Mesodermal cell (in vitro differentiated cells): Measurements from ENCODE around the gene NHSL2.

ENCODE experiments used
- H3K27ac ChIP-seq: 2 replicates; pipeline ENCODE4 v1.7.0; 2013; ENCODE audit warnings: mild to moderate bottlenecking, low read depth, low read length, moderate library complexity; ENCODE audit not compliant: severe bottlenecking
- H3K36me3 ChIP-seq: 2 replicates; pipeline ENCODE4 v1.7.1; 2013; ENCODE audit warnings: mild to moderate bottlenecking, low read length, moderate library complexity; ENCODE audit not compliant: control insufficient read depth, insufficient read depth
- H3K4me1 ChIP-seq: one replicate; pipeline ENCODE4 v1.7.1; 2013; ENCODE audit warnings: mild to moderate bottlenecking, low read length; ENCODE audit not compliant: insufficient read depth, control insufficient read depth, poor library complexity, severe bottlenecking
- H3K4me3 ChIP-seq: 2 replicates; pipeline ENCODE4 v1.7.0; 2013; ENCODE audit warnings: low read length, control low read depth, mild to moderate bottlenecking; ENCODE audit not compliant: insufficient read depth, poor library complexity, severe bottlenecking; ENCODE audit errors: extremely low read depth
- H3K9me3 ChIP-seq: 2 replicates; pipeline ENCODE4 v1.7.1; 2013; ENCODE audit warnings: mild to moderate bottlenecking, low read length, moderate library complexity; ENCODE audit not compliant: control insufficient read depth
- WGBS, 2 experiments: methylation state at CpG; one replicate each; pipeline ENCODE4 v1.1.5; 2013; ENCODE audit warnings: missing lambda C conversion rate in 2 of 2; ENCODE audit not compliant: insufficient coverage in 2 of 2; 5-methylcytosine and 5-hydroxymethylcytosine counted together

Gene NHSL2

DNA sequence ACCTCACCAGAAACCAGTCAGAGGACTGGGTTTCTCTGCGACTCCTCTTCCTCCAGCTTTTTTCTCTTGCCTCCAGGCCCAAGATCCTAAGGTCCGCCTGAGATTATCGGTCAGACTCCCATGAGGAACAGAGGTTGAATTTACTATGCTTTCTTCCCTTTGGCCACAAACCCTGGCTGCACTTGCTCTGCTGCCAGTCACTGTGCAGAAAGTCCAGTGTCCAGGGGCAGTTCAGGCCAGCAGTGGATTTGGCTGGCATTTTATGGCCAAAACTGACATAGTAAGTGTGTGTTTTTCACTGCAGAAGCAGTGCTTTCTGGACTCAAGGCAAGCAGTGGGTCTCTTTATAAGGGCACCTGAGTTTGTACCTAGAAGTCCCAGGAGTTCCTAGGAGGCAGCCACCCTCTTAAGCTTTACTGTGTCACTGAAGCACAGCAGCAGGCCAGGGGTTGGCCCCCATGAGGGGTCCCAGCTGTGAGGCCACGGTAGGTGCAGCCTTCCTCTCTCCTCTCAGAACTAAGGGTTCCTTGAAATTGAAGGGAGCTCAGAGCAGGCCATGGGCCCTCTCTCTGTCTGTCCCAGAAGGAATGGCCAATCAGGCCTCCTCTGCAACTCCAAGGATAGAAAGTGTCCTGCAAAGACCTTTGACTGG is 217.7 kb downstream of the NHSL2 start:
- Histone ChIP-seq H3K27ac (no peak overlapping the region), H3K36me3 (peaks cover 13% of the 10 kb centered on the region), H3K4me3 (no peak overlapping the region), H3K4me1 (peaks cover 38% of the 10 kb centered on the region), H3K9me3 (no peaks in the 10 kb centered on the region)
- WGBS, 2 experiments, result 100% methylated on average over 1 of the region's 4 CpGs; no CpG with 5 or more reads in 1 of the 2 experiments

DNA sequence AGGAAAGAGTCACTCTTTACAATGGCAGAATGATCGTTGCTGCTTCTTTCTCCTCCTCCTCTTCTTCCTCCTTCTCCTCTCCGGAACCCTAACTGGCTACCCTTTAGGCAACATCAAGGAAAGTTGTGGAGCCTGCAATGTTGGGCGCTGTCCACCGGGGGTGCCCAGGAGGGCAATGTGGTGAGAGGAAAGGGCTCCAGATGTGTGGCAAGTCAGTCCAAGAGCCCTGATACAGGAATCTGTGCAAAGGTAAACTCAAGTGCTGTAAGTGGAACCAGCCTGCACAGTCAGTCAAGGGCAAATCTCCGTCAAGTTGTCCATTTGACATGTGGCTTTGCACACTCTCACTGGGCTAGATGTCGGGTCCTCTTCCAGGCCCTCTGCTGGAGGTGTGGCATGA is 218.2 kb downstream of the NHSL2 start:
- Histone ChIP-seq H3K9me3 (no peaks in the 10 kb centered on the region), H3K36me3 (peaks cover 13% of the 10 kb centered on the region), H3K27ac (no peak overlapping the region), H3K4me3 (no peak overlapping the region), H3K4me1 (peaks cover 35% of the 10 kb centered on the region)
- 100% methylated on average over 1 of the region's 6 CpGs for WGBS, 2 experiments

DNA sequence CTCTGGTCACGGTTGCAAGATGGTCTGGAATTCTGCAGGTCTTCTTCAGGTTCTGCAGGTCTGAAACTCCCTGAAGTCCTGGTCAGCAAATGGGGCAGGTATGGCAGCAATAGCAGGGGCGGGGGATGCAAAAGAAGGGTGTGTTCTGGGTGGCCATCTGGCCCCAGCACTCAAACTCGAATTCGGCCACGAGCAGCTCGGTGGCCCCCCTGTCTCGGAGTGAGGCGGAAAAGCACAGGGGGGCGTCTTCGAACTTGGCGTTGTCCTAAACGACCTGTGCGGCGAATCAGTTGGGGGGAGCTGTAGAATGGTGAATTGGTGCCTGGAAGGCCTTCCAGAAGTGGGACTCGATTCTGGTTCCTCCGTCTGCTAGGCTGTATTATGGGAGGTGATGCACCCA is 219.0 kb downstream of the NHSL2 start:
- H3K4me1 ChIP-seq, result peaks cover 28% of the 10 kb centered on the region
- H3K4me3 ChIP-seq, result no peak overlapping the region
- H3K36me3 ChIP-seq, result peaks cover 18% of the 10 kb centered on the region
- H3K27ac ChIP-seq, result no peak overlapping the region
- H3K9me3 ChIP-seq, result no peaks in the 10 kb centered on the region
- 98 to 100% methylated on average over 1 to 15 of the region's 16 CpGs for WGBS, 2 experiments

DNA sequence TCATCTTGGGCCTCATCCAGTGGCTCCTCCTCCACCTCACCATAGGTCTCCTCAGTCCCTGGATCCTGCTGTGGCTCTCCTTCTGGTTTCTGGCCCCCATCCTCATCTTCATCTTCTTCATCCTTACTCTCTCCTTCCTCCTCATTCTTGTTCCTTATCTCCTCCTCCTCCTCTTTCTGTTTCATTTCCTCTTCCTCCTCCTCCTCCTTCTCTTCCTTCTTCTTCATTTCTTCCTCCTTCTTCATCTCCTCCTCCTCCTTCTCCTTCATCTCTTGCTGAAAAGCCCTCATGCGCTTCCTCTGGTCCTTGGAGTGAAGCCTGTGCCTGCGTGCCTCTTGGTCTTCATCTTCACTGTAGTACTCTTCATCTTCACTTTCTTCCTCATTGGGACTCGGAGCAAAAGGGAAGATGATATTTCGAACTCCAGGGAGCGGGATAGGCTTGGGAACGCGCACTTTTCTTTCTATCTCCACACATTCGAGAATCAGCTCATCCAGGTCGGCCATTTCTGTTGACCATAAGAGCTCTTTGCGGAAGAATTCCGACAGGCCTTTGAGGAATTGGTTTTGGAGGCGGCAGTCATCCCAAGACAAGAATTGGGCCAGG is 219.6 kb downstream of the NHSL2 start:
- WGBS, 2 experiments, result 69 to 83% methylated on average over 4 of the region's 12 CpGs
- Histone ChIP-seq H3K36me3 (peaks cover 24% of the 10 kb centered on the region), H3K9me3 (no peaks in the 10 kb centered on the region), H3K4me1 (peaks cover 27% of the 10 kb centered on the region), H3K4me3 (peak overlapping the region; percentile 42), H3K27ac (no peak overlapping the region)

DNA sequence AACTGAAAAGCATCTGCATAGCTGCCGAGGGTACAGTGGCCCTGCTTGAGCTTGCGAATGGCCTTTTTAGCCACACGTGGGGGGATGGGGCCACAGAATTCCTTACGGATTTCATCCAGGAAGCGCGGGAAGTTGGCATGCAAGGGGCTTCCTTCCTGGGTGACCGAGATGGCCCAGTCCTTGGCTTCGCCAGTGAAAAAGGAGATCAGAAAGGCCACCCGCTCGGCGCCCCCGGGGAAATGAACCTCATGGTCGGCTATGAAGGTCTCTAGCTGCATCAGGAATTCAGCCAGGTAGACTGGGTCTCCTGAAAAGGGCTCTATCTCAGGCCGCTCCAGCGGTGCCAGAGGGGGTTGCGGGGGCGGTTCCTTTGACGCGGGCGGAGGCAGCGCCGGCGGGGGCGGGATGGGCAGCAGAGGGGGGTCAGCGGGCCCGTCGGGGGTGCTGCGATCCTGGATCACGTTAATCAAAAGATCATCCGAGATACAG is 220.2 kb downstream of the NHSL2 start:
- peaks cover 24% of the 10 kb centered on the region for H3K36me3 ChIP-seq
- no peaks in the 10 kb centered on the region for H3K9me3 ChIP-seq
- no peak overlapping the region for H3K27ac ChIP-seq
- 14 to 28% methylated on average over 11 to 12 of the region's 30 CpGs for WGBS, 2 experiments
- peaks cover 24% of the 10 kb centered on the region for H3K4me1 ChIP-seq
- peak overlapping the region; percentile 42 for H3K4me3 ChIP-seq

DNA sequence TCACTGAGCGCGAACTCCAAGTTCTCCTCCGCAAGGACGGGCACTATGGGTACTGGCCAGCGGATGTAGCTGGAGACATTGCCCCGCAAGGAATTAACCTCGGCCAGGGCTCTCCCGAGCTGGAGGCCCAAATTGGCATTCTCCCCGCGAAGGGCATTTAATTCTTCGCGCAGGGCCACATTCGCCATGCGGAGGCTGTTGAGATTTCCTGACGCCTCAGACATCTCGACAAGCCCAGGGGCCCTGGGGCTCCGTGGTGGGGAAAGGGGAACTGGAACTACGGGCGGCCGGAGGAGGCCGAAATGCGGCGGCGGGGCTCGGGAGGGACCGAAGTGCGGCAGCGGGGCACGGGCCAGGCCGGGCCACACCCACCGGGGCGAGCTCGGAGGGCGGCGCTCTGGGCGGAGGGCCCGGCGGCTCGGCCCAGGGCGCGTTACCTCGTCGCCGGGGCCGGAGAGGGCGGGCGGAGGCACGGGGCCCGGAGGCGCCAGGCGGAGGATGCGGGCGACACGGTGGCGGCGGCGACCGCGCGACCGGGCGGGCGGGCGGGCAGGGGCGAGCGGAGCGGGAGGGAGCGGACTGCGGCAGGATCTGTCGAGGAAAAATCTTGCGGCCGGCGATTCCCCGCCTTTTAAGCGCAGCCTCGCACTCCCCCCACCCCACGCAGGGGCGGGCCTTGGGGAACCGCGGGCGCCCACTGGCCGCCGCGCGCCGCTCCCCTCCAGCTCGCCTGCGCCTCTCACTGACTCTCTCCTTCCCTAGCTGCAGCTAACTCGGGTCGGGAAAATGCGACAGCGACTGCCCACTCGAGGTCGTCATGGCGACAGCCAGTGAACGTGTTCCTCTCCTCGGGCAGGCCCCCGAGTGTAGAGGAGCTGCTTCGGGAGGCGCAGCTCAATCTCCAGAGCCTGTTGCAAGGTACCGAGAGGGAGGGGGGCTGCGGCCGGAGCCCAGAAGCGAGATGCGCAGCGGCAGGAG is 221.0 kb downstream of the NHSL2 start, which contains the start of gene RTL5:
RTL5 (minus strand) TSS at position 599 of the 978 bp plus-strand sequence.
- Histone ChIP-seq H3K36me3 (peaks cover 24% of the 10 kb centered on the region), H3K4me1 (peaks cover 19% of the 10 kb centered on the region), H3K9me3 (no peaks in the 10 kb centered on the region), H3K27ac (peak within 1 kb of the TSS; percentile 41), H3K4me3 (peak within 1 kb of the TSS; percentile 42)
- WGBS, 2 experiments, result 2 to 3% methylated on average over 12 to 26 of the region's 106 CpGs

DNA sequence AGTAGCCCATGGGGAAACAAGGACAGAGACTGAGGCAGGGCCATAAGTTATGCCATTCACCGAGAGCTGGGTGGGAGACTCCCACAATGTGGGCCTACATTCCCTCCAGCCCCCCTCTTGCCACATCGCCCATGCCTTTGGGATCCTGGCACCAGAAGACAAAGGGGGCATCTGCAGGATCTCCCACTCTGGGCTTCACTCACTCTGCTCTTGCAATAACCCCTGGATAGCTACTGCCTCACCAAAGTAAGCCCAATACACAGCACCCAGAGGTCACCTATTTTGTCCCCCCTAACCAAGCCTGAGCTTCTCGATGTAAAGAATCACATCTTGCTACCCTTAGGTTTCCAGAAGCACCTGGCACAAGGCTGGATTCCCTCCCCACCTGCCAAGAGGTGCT is 221.8 kb downstream of the NHSL2 start:
- Histone ChIP-seq H3K9me3 (no peaks in the 10 kb centered on the region), H3K4me3 (no peak overlapping the region), H3K36me3 (peaks cover 28% of the 10 kb centered on the region), H3K4me1 (peaks cover 11% of the 10 kb centered on the region), H3K27ac (no peak overlapping the region)
- 83 to 100% methylated on average over 1 to 2 of the region's 3 CpGs for WGBS, 2 experiments

DNA sequence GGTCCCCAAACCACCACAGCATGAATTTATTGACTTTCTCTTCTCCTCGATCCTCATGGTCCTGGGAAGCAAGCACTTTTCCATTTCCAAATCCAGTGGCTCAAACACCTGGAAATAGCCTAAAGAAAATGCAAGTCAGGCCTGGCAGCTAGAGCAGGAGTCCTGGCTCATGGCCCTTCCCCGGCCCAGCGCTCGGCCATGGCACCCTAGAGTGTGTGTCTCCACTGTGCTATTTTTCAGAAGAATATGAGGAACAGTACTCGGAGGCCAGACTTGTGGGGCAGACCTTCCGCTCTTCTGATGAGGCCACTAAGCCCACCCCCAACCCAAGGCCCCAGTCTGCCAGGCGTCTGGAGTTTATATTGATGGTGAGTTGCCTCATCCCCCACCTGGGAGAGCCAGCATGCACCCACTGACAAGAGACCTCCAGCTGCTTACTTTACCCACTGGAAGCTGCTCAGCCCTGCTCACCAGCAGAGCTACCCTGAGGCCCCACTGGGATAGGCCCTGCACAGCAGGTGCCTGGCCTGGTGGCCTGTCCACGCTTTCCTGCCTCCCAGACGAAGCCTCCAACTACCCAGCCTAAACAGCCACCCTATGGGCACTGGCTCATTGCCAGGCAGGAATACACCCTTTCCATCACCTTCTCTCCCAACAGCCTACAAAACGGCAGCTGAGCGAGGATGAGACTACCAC is 223.4 kb downstream of the NHSL2 start:
- peaks cover 41% of the 10 kb centered on the region for H3K36me3 ChIP-seq
- no peaks in the 10 kb centered on the region for H3K9me3 ChIP-seq
- H3K4me1 ChIP-seq, result no peaks in the 10 kb centered on the region
- no peak overlapping the region for H3K27ac ChIP-seq
- no peak overlapping the region for H3K4me3 ChIP-seq
- 97 to 100% methylated on average over 1 to 5 of the region's 11 CpGs for WGBS, 2 experiments

DNA sequence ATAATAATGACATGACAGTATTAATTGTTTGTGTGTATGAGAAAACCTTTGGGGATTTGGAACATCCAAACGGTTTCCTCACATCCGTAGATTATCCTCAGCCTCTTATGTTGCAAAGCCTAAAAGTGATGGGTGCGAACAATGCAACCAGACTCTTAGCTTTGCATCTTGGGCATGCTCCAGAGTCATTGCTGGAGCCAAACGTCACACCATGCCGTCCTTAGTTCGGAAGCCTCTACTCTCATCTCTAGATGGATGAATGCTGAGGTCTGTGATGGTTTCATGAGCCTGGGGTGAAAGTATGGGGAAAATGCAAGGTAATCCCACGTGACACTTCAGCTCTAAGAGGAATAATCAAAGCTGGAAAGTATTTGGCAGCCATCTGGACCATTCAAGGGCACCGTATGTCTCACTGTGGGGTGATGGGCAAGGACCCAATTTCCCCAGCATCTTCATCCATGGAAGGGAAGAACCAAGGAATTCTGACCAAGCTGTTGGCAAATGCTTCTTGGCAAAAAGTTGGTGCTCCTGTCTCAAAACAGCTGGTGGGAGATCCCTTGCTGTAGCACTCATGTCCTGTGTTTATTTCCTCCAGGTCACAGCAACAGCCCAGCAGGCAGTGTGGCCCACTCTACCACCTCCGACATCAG is 227.3 kb downstream of the NHSL2 start:
- Histone ChIP-seq H3K36me3 (peaks cover 53% of the 10 kb centered on the region), H3K4me3 (no peak overlapping the region), H3K27ac (no peak overlapping the region), H3K4me1 (no peaks in the 10 kb centered on the region), H3K9me3 (no peaks in the 10 kb centered on the region)
- 100% methylated on average over 1 to 3 of the region's 9 CpGs for WGBS, 2 experiments

DNA sequence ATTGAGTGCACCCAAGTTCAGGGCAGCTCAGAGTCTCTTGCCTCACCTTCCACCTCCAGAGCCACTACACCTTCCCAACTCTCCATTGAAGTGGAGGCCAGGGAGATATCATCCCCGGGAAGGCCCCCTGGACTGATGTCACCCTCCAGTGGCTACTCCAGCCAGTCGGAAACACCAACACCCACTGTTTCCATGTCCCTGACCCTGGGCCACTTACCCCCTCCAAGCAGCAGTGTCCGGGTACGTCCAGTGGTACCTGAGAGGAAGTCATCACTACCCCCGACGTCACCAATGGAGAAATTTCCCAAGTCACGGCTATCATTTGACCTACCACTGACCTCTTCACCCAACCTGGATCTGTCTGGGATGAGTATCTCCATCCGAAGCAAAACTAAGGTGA is 228.9 kb downstream of the NHSL2 start:
- Histone ChIP-seq H3K36me3 (peaks cover 53% of the 10 kb centered on the region), H3K27ac (no peak overlapping the region), H3K4me1 (no peaks in the 10 kb centered on the region), H3K4me3 (no peak overlapping the region), H3K9me3 (no peaks in the 10 kb centered on the region)
- WGBS, 2 experiments, result 100% methylated on average over 1 to 4 of the region's 8 CpGs
